ENCODE results near the gene LIPH.
"Not testable (repeated sequence)": the region's sequence is repeated elsewhere in the genome, so short reads cannot be mapped to it uniquely, and the experiment has no call there.

LIPH gene

DNA sequence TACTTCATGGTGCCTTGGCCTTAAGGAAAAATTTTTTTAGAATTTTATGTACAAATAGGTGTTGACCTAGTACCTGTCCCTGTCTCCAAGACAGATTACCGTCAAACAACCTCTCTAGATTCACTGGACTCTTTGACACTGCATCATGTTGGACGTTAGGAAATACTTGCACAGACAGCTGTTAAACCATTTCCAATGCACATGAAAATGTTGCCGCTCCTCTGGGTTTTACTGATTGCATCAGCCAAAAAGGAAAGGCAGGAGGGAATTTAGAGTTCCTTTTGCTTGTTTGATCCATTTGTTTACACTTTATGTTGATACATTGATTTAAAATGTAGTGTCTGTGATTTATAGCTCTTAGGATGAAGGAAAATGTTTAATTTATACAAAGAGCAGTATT, 68.1 kb downstream of the LIPH start:
- no peak for DNase-seq

DNA sequence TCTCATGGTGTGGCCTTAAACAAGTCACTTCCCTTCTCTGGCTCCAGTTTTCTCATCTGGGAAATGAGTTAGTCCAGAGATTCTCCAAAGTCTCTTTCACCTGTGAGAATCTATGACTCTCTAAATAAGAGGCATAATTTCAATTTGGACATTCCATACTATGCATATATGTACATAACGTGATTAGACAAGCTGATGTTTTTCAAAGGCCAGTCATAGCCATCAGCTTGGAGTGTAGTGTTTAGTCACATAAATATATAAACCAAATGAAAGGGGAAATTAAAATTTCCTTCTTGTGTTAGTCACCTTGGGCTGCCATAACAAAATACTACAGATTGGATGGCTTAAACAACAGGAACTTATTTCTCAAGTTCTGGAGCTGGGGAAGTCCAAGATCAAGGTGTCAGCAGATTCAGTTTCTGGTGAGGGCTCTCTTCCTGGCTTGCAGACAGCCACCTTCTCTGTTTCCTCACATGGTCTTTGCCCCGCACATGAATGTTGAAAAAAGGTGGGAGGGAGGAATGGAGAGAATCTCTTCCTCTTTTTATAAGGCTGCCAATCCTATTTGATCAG, 72.9 kb downstream of the LIPH start:
- DNase-seq: no peak

- no peak for DNase-seq
These were observed 75.1 kb downstream of the LIPH start for GRCh38 chr3:185477316-185477715.

- not testable (repeated sequence) for DNase-seq
These were observed 77.5 kb downstream of the LIPH start for GRCh38 chr3:185474922-185475321.

DNA sequence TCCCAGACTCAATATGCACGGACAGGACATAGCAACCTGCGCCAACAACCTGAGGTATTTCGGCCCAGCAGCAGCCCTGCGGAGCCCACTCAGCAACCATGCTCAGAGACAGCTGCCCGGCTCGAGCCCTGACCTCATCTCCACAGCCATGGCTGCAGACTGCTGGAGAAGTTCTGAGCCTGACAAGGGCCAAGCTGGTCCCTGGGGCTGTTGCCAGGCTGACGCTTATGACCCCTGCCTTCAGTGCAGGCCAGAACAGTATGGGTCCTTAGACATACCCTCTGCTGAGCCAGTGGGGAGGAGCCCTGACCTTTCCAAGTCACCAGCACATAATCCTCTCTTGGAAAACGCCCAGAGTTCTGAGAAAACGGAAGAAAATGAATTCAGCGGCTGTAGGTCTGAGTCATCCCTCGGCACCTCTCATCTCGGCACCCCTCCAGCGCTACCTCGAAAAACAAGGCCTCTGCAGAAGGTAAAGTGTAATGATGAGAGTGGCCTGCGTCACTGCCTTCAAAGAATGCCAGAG, 79.0 kb downstream of the LIPH start:
- no peak for DNase-seq

DNA sequence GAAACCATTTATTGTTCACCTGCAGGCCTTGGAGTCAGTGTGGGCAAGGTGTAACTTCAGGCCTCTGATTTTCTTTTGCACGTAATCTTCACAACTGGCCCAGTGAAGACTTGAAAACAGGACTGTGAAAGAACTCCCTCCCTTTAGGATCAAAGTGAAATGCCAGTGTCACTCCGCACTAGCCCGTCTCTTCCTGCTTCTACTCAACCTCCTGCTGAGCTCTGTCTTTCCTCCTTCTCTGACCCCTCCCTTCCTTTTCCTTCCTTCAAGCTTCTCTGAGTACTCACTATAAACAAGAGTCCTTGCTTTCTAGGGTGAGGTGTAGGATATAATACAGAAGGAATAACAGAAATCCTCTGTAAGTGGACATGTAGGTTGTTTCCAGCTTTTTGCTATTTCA, 82.1 kb downstream of the LIPH start:
- no peak for DNase-seq

DNA sequence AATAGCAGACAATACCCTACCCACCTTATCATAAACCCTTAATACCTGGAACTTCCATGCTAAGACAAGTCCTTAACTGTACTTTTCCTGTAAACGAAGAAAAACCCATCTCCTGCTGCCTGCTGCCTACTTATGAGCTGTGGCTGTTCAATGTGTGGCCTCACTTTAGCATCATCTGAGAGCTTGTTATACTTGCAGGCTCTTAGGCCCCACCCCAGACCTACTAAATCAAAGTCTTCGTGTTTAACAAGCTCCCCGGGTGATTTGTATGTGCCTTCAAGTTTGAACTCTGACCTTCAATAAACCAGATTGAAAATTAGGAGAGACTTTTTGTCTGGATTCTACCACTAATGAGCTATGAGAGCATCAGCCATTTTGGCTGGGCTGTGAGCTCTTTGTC, 82.8 kb downstream of the LIPH start:
- no peak for DNase-seq

GRCh38 chr3:185466123-185466522, 86.3 kb downstream of the LIPH start:
- not testable (repeated sequence) for DNase-seq

DNA sequence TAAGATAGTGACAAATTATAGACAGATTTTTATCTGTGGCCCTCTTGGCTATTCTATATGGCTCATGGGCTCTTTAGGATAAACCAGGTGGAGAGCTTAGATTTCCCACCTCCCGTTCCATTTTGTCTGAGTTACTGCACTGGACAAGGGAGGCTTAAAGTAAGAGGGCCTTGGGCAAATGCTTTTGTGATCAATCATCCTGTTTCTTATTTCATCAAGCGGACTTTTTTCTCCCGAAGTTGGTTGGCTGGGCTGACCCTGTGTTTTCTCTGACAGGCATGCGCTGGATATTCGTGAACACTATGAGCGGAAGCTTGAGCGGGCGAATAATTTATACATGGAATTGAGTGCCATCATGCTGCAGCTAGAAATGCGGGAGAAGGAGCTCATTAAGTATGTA, 86.9 kb downstream of the LIPH start:
- DNase-seq: no peak

GRCh38 chr3:185460719-185461350, 91.6 kb downstream of the LIPH start:
- no peak for DNase-seq

- no peak for DNase-seq
These were observed 92.1 kb downstream of the LIPH start for GRCh38 chr3:185460309-185460708.

GRCh38 chr3:185457376-185457775, 95.0 kb downstream of the LIPH start:
- no peak for DNase-seq

Measured in stimulated activated CD4-positive, alpha-beta T cell treated with anti-CD3 and anti-CD28 coated beads, Interleukin-4, amount 100 ng/mL, for 4 hours (primary cell).